H9 (cell line): ENCODE measurements around the gene MTMR12. TPM values are rescaled to one million over a fixed set of nuclear protein-coding genes. Genes with fewer than 3 reads are reported as not detected.

Source experiments
- DNase-seq: peaks from one replicate; pipeline ENCODE4 v3.0.0-alpha.2; 2017
- H2AFZ ChIP-seq: one replicate; pipeline ENCODE4 v1.6.1; 2013; ENCODE audit warnings: mild to moderate bottlenecking, low read length, control low read depth, moderate library complexity
- H2AK5ac ChIP-seq: 2 replicates; pipeline ENCODE4 v1.6.1; 2013; ENCODE audit warnings: low read length, control low read depth, mixed read lengths; ENCODE audit not compliant: insufficient read length
- H2BK120ac ChIP-seq: one replicate; pipeline ENCODE4 v1.6.1; 2013; ENCODE audit warnings: low read depth, mild to moderate bottlenecking, low read length, control low read depth, inconsistent platforms; ENCODE audit not compliant: poor library complexity, severe bottlenecking
- H2BK12ac ChIP-seq: 2 replicates; pipeline ENCODE4 v1.6.1; 2013; ENCODE audit warnings: low read length, control low read depth, mixed read lengths, low read depth; ENCODE audit not compliant: insufficient read length
- H2BK15ac ChIP-seq: 2 replicates; pipeline ENCODE4 v1.6.1; 2013; ENCODE audit warnings: low read depth, low read length, control low read depth
- H2BK20ac ChIP-seq: one replicate; pipeline ENCODE4 v1.6.1; 2013; ENCODE audit warnings: low read depth, mild to moderate bottlenecking, low read length, control low read depth, inconsistent platforms; ENCODE audit not compliant: poor library complexity, severe bottlenecking
- H2BK5ac ChIP-seq: 2 replicates; pipeline ENCODE4 v1.6.1; 2013; ENCODE audit warnings: low read length, control low read depth, mixed read lengths; ENCODE audit not compliant: insufficient read length
- H3K14ac ChIP-seq: 2 replicates; pipeline ENCODE4 v1.6.1; 2013; ENCODE audit warnings: low read length, control low read depth; ENCODE audit not compliant: insufficient read depth
- H3K18ac ChIP-seq: 2 replicates; pipeline ENCODE4 v1.6.1; 2013; ENCODE audit warnings: low read depth, mild to moderate bottlenecking, mixed read lengths, low read length, control low read depth; ENCODE audit not compliant: insufficient read length
- H3K23ac ChIP-seq: 2 replicates; pipeline ENCODE4 v1.6.1; 2013; ENCODE audit warnings: low read length, control low read depth, mixed read lengths, low read depth; ENCODE audit not compliant: insufficient read length
- H3K23me2 ChIP-seq: 2 replicates; pipeline ENCODE4 v1.6.1; 2013; ENCODE audit warnings: low read depth, mild to moderate bottlenecking, mixed read lengths, low read length, control low read depth; ENCODE audit not compliant: insufficient read length, poor library complexity, severe bottlenecking
- H3K27ac ChIP-seq: 2 replicates; pipeline ENCODE4 v1.5.1; 2013; ENCODE audit warnings: low read length, control low read depth, mixed read lengths, low read depth; ENCODE audit not compliant: insufficient read length
- H3K27me3 ChIP-seq: 2 replicates; pipeline ENCODE4 v1.6.1; 2013; ENCODE audit warnings: low read length, control low read depth, inconsistent platforms; ENCODE audit not compliant: insufficient read depth
- H3K4ac ChIP-seq: 2 replicates; pipeline ENCODE4 v1.6.1; 2013; ENCODE audit warnings: low read depth, mild to moderate bottlenecking, control low read depth, inconsistent platforms, low read length, moderate library complexity
- H3K4me1 ChIP-seq: 2 replicates; pipeline ENCODE4 v1.6.1; 2013; ENCODE audit warnings: low read length, control low read depth, inconsistent platforms; ENCODE audit not compliant: insufficient read depth
- H3K4me2 ChIP-seq: 2 replicates; pipeline ENCODE4 v1.6.1; 2013; ENCODE audit warnings: low read length, control low read depth, mixed read lengths; ENCODE audit not compliant: insufficient read length, insufficient read depth
- H3K56ac ChIP-seq: 2 replicates; pipeline ENCODE4 v1.6.1; 2013; ENCODE audit warnings: low read depth, mild to moderate bottlenecking, mixed read lengths, low read length, control low read depth; ENCODE audit not compliant: insufficient read length
- H3K79me1 ChIP-seq: 2 replicates; pipeline ENCODE4 v1.6.1; 2013; ENCODE audit warnings: low read depth, mild to moderate bottlenecking, moderate library complexity, low read length, control low read depth, inconsistent platforms; ENCODE audit not compliant: insufficient read depth, poor library complexity, severe bottlenecking
- H3K79me2 ChIP-seq: 2 replicates; pipeline ENCODE4 v1.6.1; 2013; ENCODE audit warnings: low read length, control low read depth, inconsistent platforms; ENCODE audit not compliant: insufficient read depth
- H3K9ac ChIP-seq: 2 replicates; pipeline ENCODE4 v1.6.1; 2013; ENCODE audit warnings: low read length, control low read depth, mixed read lengths; ENCODE audit not compliant: insufficient read length; ENCODE audit errors: extremely low read depth
- H3K9me3 ChIP-seq: one replicate; pipeline ENCODE4 v1.6.1; 2013; ENCODE audit warnings: low read depth, low read length, inconsistent platforms; ENCODE audit not compliant: control insufficient read depth
- H3T11ph ChIP-seq: one replicate; pipeline ENCODE4 v1.6.1; 2013; ENCODE audit warnings: mild to moderate bottlenecking, low read length, control low read depth, inconsistent platforms
- H4K20me1 ChIP-seq: one replicate; pipeline ENCODE4 v1.6.1; 2013; ENCODE audit not compliant: control insufficient read depth, insufficient read length, insufficient read depth
- H4K5ac ChIP-seq: 2 replicates; pipeline ENCODE4 v1.6.1; 2013; ENCODE audit warnings: low read depth, mild to moderate bottlenecking, mixed read lengths, low read length, control low read depth; ENCODE audit not compliant: insufficient read length
- H4K8ac ChIP-seq: replicated peaks from 2 replicates; pipeline ENCODE4 v1.6.1; 2013; ENCODE audit warnings: low read length, control low read depth, mixed read lengths, low read depth; ENCODE audit not compliant: insufficient read length
- H4K91ac ChIP-seq: 2 replicates; pipeline ENCODE4 v1.6.1; 2013; ENCODE audit warnings: low read depth, mild to moderate bottlenecking, moderate library complexity, mixed read lengths, low read length, control low read depth; ENCODE audit not compliant: insufficient read length
- H3K27ac Mint-ChIP-seq, 3 experiments: 2 replicates in 2 of 3; 3 replicates in 1 of 3; pipeline ENCODE4 v1.8.0; 2020 to 2021; ENCODE audit warnings: mixed read lengths in 3 of 3, mild to moderate bottlenecking in 1 of 3, moderate library complexity in 1 of 3
- H3K27me3 Mint-ChIP-seq: 2 replicates; pipeline ENCODE4 v1.8.0; 2021; ENCODE audit warnings: low read depth, mild to moderate bottlenecking, moderate library complexity, mixed read lengths
- H3K36me3 Mint-ChIP-seq, 3 experiments: 2 replicates in 2 of 3; 3 replicates in 1 of 3; pipeline ENCODE4 v1.8.0; 2020 to 2021; ENCODE audit warnings: low read depth in 3 of 3, mixed read lengths in 3 of 3; ENCODE audit not compliant: insufficient read depth in 1 of 3
- H3K4me1 Mint-ChIP-seq, 2 experiments: 2 replicates each; pipeline ENCODE4 v1.8.0; 2020; ENCODE audit warnings: mixed read lengths in 2 of 2
- H3K4me3 Mint-ChIP-seq, 2 experiments: 2 replicates in 1 of 2; 3 replicates in 1 of 2; pipeline ENCODE4 v1.8.0; 2020 to 2021; ENCODE audit warnings: mild to moderate bottlenecking in 2 of 2, mixed read lengths in 2 of 2, moderate library complexity in 1 of 2
- H3K9me3 Mint-ChIP-seq, 2 experiments: 2 replicates in 1 of 2; 3 replicates in 1 of 2; pipeline ENCODE4 v1.8.0; 2020; ENCODE audit warnings: mild to moderate bottlenecking in 2 of 2, mixed read lengths in 2 of 2, moderate library complexity in 1 of 2
- CTCF ChIP-seq: fragments of 200-600 bp; sonication (generic); conservative IDR thresholded peaks from 3 replicates; pipeline ENCODE4 v1.8.0; 2021; ENCODE audit warnings: antibody characterized with exemption, mild to moderate bottlenecking
- WGBS: extraction: QIAGEN DNeasy Blood & Tissue Kit; methylation state at CpG from one replicate; pipeline ENCODE4 v1.1.7; 2013; ENCODE audit warnings: missing lambda C conversion rate, low lambda C conversion rate, mixed read lengths; ENCODE audit not compliant: insufficient read length; ENCODE audit errors: extremely low coverage; 5-methylcytosine and 5-hydroxymethylcytosine counted together
- total RNA-seq: library from RNA; stranded (reverse); gene quantifications from 2 replicates; pipeline ENCODE4 v1.2.1, GENCODE V29; 2021

The MTMR12 gene
- total RNA-seq, 1 experiment from 2014 or later: 39.3 TPM

- no peak overlapping the region for H2BK12ac ChIP-seq
- H3K4me1 ChIP-seq: peaks cover 3% of the 10 kb centered on the region; the same call in 1 of the 2 replicates
- H3K79me1 ChIP-seq: peaks cover 5% of the 10 kb centered on the region
- H2BK20ac ChIP-seq: no peak overlapping the region
- Mint-ChIP-seq H3K27me3 (no peaks in the 10 kb centered on the region), H3K9me3 (no peaks in the 10 kb centered on the region), H3K4me1 (peaks cover 20% of the 10 kb centered on the region in 2 experiments), H3K4me3 (no peak overlapping the region), H3K27ac (no peak overlapping the region), H3K36me3 (peaks cover 11 to 28% (median 12%) of the 10 kb centered on the region in 3 experiments)
- no peak overlapping the region for H3K56ac ChIP-seq
- WGBS: no CpG with 5 or more reads among the region's 6 CpGs
- no peak overlapping the region for H4K91ac ChIP-seq
- no peak overlapping the region for H3K18ac ChIP-seq
- no peak for DNase-seq
- H4K5ac ChIP-seq: no peak overlapping the region
- no peak overlapping the region for H3K23ac ChIP-seq
- H4K20me1 ChIP-seq: no peaks in the 10 kb centered on the region
- no peak overlapping the region for H3K4me2 ChIP-seq
- H3K14ac ChIP-seq: no peak overlapping the region
- no peak overlapping the region for H3K27ac ChIP-seq
- no peak overlapping the region for H3K4ac ChIP-seq
- no peaks in the 10 kb centered on the region for H3K9me3 ChIP-seq
- no peak overlapping the region for H2AFZ ChIP-seq
- H3K23me2 ChIP-seq: peaks cover 8% of the 10 kb centered on the region
- H2BK120ac ChIP-seq: no peak overlapping the region
- H2BK5ac ChIP-seq: no peak overlapping the region
- no peak overlapping the region for H2BK15ac ChIP-seq
- H2AK5ac ChIP-seq: no peak overlapping the region
- H3K9ac ChIP-seq: no peak overlapping the region
- H3K27me3 ChIP-seq: no peaks in the 10 kb centered on the region
- H3K79me2 ChIP-seq: peaks cover 32% of the 10 kb centered on the region
- no peak overlapping the region for H3T11ph ChIP-seq
- no peak for TF ChIP-seq CTCF
- no peak overlapping the region for H4K8ac ChIP-seq
Measured at GRCh38 chr5:32309761-32310160, 3.0 kb downstream of the MTMR12 start.
